Heart right ventricle (tissue), 16 donors: ENCODE measurements around the gene HDX. TPM values are rescaled to one million over a fixed set of nuclear protein-coding genes. Genes with fewer than 3 reads are reported as not detected.
A peak's percentile ranks its signal among the peaks of the same experiment; 100 is the strongest.

Source experiments
- ATAC-seq, 8 donors: fragments of 200-7000 bp; cut with Tn5 transposase; one replicate each; pipeline ENCODE4 v1.9.1; 2020; ENCODE audit warnings: mild to moderate bottlenecking in 8 of 8, moderate library complexity in 8 of 8, moderate number of reproducible peaks in 1 of 8
- DNase-seq, 2 donors: peaks; one replicate each; pipeline ENCODE4 v3.0.0-alpha.2; 2020
- H3K27ac ChIP-seq, 10 donors: fragments of 200-600 bp; sonication (generic) in 2 of 10; one replicate each; pipeline versions ENCODE4 v1.5.0 to v1.8.0; 2020 to 2022; ENCODE audit warnings: mild to moderate bottlenecking in 3 of 10
- H3K27me3 ChIP-seq, 7 donors: fragments of 200-600 bp; one replicate each; pipeline ENCODE4 v1.8.0; 2021 to 2022; ENCODE audit warnings: mild to moderate bottlenecking in 2 of 7
- H3K36me3 ChIP-seq, 9 donors: fragments of 200-600 bp; sonication (generic) in 1 of 9; one replicate each; pipeline versions ENCODE4 v1.5.0 to v1.8.0; 2020 to 2022; ENCODE audit warnings: mild to moderate bottlenecking in 2 of 9
- H3K4me1 ChIP-seq, 9 donors: fragments of 200-600 bp; sonication (generic) in 1 of 9; one replicate each; pipeline versions ENCODE4 v1.5.0 to v1.8.0; 2020 to 2022; ENCODE audit warnings: mild to moderate bottlenecking in 4 of 9
- H3K4me3 ChIP-seq, 10 donors: fragments of 200-600 bp; sonication (generic) in 2 of 10; one replicate each; pipeline versions ENCODE4 v1.5.0 to v1.8.0; 2020 to 2022; ENCODE audit warnings: mild to moderate bottlenecking in 7 of 10, moderate library complexity in 2 of 10
- H3K9me3 ChIP-seq, 11 donors: fragments of 200-600 bp in 10 of 11; sonication (generic) in 2 of 11; one replicate each; pipeline versions ENCODE4 v1.5.0 to v1.8.0; 2013 to 2022; ENCODE audit warnings: mild to moderate bottlenecking in 2 of 11, control low read depth in 1 of 11, moderate library complexity in 1 of 11
- WGBS, 2 donors: extraction: QIAGEN DNeasy Blood & Tissue Kit; methylation state at CpG; one replicate each; pipeline ENCODE4 v1.1.7; 2013; ENCODE audit warnings: inconsistent platforms in 1 of 2; 5-methylcytosine and 5-hydroxymethylcytosine counted together
- intact Hi-C, 10 donors: fragments of 100-400 bp; cut with DNase I; formaldehyde crosslinking; loops; one replicate each; pipeline versions ENCODE4 v1.11.1 to v1.14.2; 2022
- polyA plus RNA-seq, 2 donors: library from polyadenylated mRNA; stranded (reverse); fragments of 200-250 nt; gene quantifications; one replicate each; pipeline ENCODE4 v1.2.3, GENCODE V29; 2013
- total RNA-seq, 10 donors: library from RNA; stranded (reverse); fragmentation: NEBNext Ultra II Directional in 3 of 10; extraction: Animal tissue kit (Norgen Biotek cat#: 25700) in 3 of 10; gene quantifications; one replicate each; pipeline versions ENCODE4 v1.2.1 to v1.2.4, GENCODE V29; 2021 to 2023
- TF ChIP-seq, protein P1 (sequence below), 9 donors: fragments of 200-600 bp; sonication (generic) in 2 of 9; IDR thresholded peaks; one replicate each; pipeline versions ENCODE4 v1.5.0 to v1.8.0; 2021 to 2022; ENCODE audit warnings: antibody characterized with exemption in 9 of 9, mild to moderate bottlenecking in 5 of 9, moderate library complexity in 1 of 9
- donor health status: Arrhythmogenic right ventricular cardiomyopathy.
- donor health status: ischemic (EF 13 %, LVEDD 7.1; RV severe dilation, severe dysfunction).
- donor health status: healthy with polysubstance abuse.
- donor health status: DM: no; HTN: yes; CAD: no.
- donor health status: DM: no; HTN: no; CAD: no.
- donor health status: ischemic (EF 25% LVEDD 6.9; RV normal size, moderate dysfunction).
- donor health status: ischemic (EF 25% LVEDD 5.7; RV mildly dilated, moderate dysfunction).
- donor health status: healthy.
- donor health status: DM: yes; HTN: yes; CAD: no.
- donor health status: Ischemic cardiomyopathy.
- donor health status: ischemic (EF 35%, LVEDD 5.7; RV mildly dilated, moderate dysfunction).
- donor health status: nonischemic (EF 11% LVEDD 7.7; RV severe dilation, severe dysfunction).
- donor health status: DM: yes; HTN: yes; CAD: no.
- donor health status: PGD.
- donor health status: ischemic (EF 29% LVEDD 5.4; RV normal size, mild dysfunction).
- donor health status: nonischemic (EF 23%, LVEDD 6.1; RV moderate dilation, normal function).

HDX gene
- total and polyA plus RNA-seq, 12 donors, result 0.29 to 2.5 (median 1.3) TPM

DNA sequence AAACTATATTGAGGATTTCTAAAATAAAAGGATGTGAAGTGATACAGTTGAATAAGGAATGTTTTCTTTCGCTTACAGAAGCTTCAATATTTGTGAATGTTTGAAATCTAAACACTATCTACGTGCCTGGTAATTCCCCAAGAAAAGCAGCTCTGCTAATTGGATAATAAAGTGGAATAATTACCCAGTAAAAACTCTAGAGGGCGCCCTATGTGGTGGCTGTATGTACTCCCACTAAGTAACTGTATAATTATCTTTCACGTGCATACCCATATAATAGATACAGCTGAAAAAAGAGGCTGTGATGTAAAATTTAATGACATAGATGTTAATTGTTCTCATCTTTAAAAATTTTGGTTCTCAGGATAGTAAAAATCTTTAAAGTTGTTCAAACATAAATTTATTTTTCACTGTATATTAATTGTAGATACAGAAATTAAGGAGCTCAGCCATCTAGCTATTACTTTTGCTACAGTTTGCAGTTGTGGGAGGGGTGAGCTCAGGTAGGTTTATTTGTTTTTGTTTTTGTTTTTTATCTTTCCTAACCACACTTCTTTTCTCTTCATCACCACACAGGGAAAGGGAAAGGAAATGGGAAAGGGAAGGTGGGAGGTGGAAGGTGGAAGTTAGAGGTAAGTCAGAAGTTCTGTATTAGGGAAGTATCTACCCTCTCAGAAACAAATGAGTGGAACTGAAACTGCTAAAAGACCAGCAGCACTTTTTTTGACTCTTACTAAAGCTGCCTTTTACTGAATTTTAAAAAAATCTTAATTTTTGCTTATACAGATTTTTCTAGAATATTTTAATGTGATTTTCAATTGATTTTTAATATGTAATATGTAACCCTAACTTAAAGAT is 162.5 kb downstream of the HDX start:
- intact Hi-C loops, result no loop called here
- H3K36me3 ChIP-seq, result no peaks in the 10 kb centered on the region
- H3K4me3 ChIP-seq, result no peak overlapping the region
- no peaks in the 10 kb centered on the region for H3K4me1 ChIP-seq
- ATAC-seq (no peak), DNase-seq (no peak)
- no peaks in the 10 kb centered on the region for H3K9me3 ChIP-seq
- no peaks in the 10 kb centered on the region for H3K27me3 ChIP-seq
- TF ChIP-seq, protein P1, sequence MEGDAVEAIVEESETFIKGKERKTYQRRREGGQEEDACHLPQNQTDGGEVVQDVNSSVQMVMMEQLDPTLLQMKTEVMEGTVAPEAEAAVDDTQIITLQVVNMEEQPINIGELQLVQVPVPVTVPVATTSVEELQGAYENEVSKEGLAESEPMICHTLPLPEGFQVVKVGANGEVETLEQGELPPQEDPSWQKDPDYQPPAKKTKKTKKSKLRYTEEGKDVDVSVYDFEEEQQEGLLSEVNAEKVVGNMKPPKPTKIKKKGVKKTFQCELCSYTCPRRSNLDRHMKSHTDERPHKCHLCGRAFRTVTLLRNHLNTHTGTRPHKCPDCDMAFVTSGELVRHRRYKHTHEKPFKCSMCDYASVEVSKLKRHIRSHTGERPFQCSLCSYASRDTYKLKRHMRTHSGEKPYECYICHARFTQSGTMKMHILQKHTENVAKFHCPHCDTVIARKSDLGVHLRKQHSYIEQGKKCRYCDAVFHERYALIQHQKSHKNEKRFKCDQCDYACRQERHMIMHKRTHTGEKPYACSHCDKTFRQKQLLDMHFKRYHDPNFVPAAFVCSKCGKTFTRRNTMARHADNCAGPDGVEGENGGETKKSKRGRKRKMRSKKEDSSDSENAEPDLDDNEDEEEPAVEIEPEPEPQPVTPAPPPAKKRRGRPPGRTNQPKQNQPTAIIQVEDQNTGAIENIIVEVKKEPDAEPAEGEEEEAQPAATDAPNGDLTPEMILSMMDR (IDR thresholded peaks at IDR 0.05), result peak; percentile 16 to 64 (median 54)
- 18 to 23% methylated on average over 4 of the region's 4 CpGs for WGBS, 2 donors
- H3K27ac ChIP-seq, result no peak overlapping the region

DNA sequence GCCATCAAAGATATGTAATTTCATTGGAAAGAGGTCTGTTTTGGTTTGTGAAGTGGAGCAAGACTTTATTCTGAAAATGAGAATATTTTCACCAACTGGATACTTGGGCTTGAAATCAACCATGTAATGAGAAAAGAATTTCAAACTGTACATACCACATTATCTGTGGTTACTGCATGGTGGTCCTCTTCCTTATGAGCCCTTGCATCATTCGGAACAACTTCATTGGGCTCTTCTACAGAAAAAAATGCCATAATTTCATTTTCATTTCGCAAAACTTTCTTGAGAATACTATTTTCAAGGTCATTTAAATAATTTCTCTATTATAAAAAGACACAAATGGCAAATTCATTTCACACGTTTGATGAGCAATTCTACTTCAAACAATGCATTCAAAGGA is 165.6 kb downstream of the HDX start:
- Histone ChIP-seq H3K4me1 (no peaks in the 10 kb centered on the region), H3K9me3 (no peaks in the 10 kb centered on the region), H3K36me3 (no peaks in the 10 kb centered on the region), H3K4me3 (no peak overlapping the region), H3K27me3 (no peaks in the 10 kb centered on the region), H3K27ac (no peak overlapping the region)
- TF ChIP-seq, protein P1 (IDR thresholded peaks at IDR 0.05), result no peak
- WGBS, 2 donors, result 61 to 97% methylated on average over 3 of the region's 3 CpGs
- intact Hi-C loops, result no loop called here
- DNase-seq (no peak), ATAC-seq (no peak)

DNA sequence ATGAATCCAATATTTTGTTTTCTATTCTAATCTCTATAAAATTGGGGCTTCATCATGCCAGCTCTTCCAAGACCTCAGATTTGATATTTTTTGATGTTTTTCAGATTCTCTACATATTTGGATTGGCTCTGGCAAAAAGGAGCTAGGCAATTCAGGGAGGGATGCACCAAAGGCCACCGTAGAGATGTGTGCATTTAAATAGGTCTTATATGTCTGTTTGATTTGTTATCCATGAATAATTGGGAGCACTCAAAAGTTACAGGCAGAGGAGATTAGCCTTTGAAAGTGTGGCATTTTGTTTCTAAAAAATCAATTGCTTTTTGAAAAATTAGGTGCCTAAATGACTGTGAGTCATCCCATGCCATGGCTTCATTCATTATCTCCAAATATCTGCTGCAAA is 167.1 kb downstream of the HDX start:
- 65 to 78% methylated on average over 1 of the region's 1 CpG for WGBS, 2 donors
- Histone ChIP-seq H3K36me3 (no peaks in the 10 kb centered on the region), H3K4me3 (no peak overlapping the region), H3K27ac (no peak overlapping the region), H3K4me1 (no peaks in the 10 kb centered on the region), H3K27me3 (no peaks in the 10 kb centered on the region), H3K9me3 (no peaks in the 10 kb centered on the region)
- ATAC-seq, result no peak
- intact Hi-C loops, result no loop called here
- no peak for DNase-seq
- TF ChIP-seq, protein P1 (IDR thresholded peaks at IDR 0.05), result no peak

DNA sequence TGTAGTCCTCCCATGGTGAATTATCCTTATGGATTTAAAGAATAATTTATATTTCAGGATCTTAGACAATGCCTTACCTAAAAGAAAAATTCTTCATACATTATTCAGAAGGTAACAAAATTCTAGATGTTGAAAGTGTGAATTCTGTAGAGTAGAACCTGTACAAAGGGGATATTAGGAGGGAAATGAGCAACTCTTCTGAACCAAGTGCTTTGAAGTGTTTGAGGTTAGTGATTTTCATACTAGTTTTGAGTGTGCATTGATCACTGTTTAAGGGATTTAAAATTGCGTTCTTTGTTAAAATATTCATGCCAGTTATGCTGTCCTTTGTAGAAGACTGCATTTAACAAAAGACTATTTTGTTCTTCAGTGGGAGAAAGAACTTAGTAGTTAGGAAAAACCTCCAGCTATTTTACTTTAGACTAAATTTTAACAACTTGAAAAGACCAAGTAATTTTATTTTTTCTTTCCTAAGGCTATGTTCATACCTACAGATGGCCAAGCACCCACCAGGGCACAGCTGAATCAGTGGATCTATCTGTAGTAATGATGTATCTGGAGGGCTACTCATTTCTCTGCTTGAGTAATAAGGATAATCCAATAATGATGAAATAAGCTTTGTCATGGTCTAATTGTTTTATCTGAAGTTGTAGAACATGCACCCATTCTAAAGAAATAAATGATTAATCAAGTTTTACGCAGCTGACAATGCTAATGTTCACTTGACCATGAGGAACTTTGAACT is 180.0 kb downstream of the HDX start:
- Histone ChIP-seq H3K4me3 (no peak overlapping the region), H3K4me1 (no peaks in the 10 kb centered on the region), H3K27me3 (no peaks in the 10 kb centered on the region), H3K9me3 (no peaks in the 10 kb centered on the region), H3K27ac (no peak overlapping the region), H3K36me3 (peaks cover 0 to 18% (median 0%) of the 10 kb centered on the region in 9 donors)
- WGBS, 2 donors, result 92 to 98% methylated on average over 2 of the region's 2 CpGs
- ATAC-seq (no peak), DNase-seq (no peak)
- intact Hi-C loops, result no loop called here
- TF ChIP-seq, protein P1 (IDR thresholded peaks at IDR 0.05), result no peak
